IMR-90 (cell line): Measurements from ENCODE around the gene TMLHE. TPM values are rescaled to one million over a fixed set of nuclear protein-coding genes. Genes with fewer than 3 reads are reported as not detected.

Experiments
- ATAC-seq: fragments of 200-7000 bp; cut with Tn5 transposase; 2 replicates; pipeline ENCODE4 v1.9.1; 2020; ENCODE audit warnings: low read depth, mild to moderate bottlenecking, moderate library complexity
- BruUV-seq: library from RNA; stranded (reverse); fragments of 400-500 nt; replicated peaks from 2 replicates; lab custom pipeline; 2021; lab: Mats Ljungman, UMichigan
- CTCF ChIA-PET: fragments of 300-600 bp; formaldehyde crosslinking; extraction: SDS; loops from one replicate; lab custom pipeline; 2021; ENCODE audit warnings: antibody characterized with exemption; lab: Yijun Ruan, JAX
- POLR2A ChIA-PET: fragments of 300-600 bp; sonication (Branson Sonifier 250); formaldehyde crosslinking; loops from one replicate; lab custom pipeline; 2022; ENCODE audit warnings: antibody characterized with exemption; ENCODE audit not compliant: unreplicated experiment; lab: Charles Lee
- DNase-seq: peaks from one replicate; pipeline ENCODE4 v3.0.0; 2013
- H2AFZ ChIP-seq: replicated peaks from 2 replicates; pipeline ENCODE3; 2013; ENCODE audit warnings: low read length, mild to moderate bottlenecking; ENCODE audit not compliant: poor library complexity
- H2AK5ac ChIP-seq: 2 replicates; pipeline ENCODE4 v1.6.1; 2013; ENCODE audit warnings: low read depth, low read length, inconsistent platforms
- H2AK9ac ChIP-seq: replicated peaks from 2 replicates; pipeline ENCODE3; 2013; ENCODE audit warnings: mild to moderate bottlenecking, low read depth, low read length, moderate library complexity; ENCODE audit not compliant: poor library complexity
- H2BK120ac ChIP-seq: 2 replicates; pipeline ENCODE4 v1.6.1; 2013; ENCODE audit warnings: low read depth, low read length, inconsistent platforms
- H2BK15ac ChIP-seq: 3 replicates; pipeline ENCODE4 v1.6.1; 2013; ENCODE audit warnings: low read depth, low read length, inconsistent platforms
- H2BK20ac ChIP-seq: 2 replicates; pipeline ENCODE4 v1.6.1; 2013; ENCODE audit warnings: low read depth, mild to moderate bottlenecking, inconsistent platforms, low read length, moderate library complexity
- H2BK5ac ChIP-seq: 2 replicates; pipeline ENCODE4 v1.6.1; 2013; ENCODE audit warnings: mild to moderate bottlenecking, low read depth, low read length, inconsistent platforms; ENCODE audit not compliant: poor library complexity, severe bottlenecking
- H3K14ac ChIP-seq: replicated peaks from 2 replicates; pipeline ENCODE4 v1.6.1; 2013; ENCODE audit warnings: low read depth, low read length, inconsistent platforms
- H3K18ac ChIP-seq: 2 replicates; pipeline ENCODE4 v1.6.1; 2013; ENCODE audit warnings: low read depth, low read length, control low read depth
- H3K23ac ChIP-seq: 2 replicates; pipeline ENCODE4 v1.6.1; 2013; ENCODE audit warnings: low read depth, low read length, inconsistent platforms
- H3K27ac ChIP-seq: 2 replicates; pipeline ENCODE4 v1.5.1; 2013; ENCODE audit warnings: mild to moderate bottlenecking, control low read depth, low read length; ENCODE audit not compliant: insufficient read depth
- H3K27me3 ChIP-seq: 2 replicates; pipeline ENCODE4 v1.6.1; 2013; ENCODE audit warnings: low read length; ENCODE audit not compliant: control insufficient read depth, insufficient read depth
- H3K36me3 ChIP-seq: 2 replicates; pipeline ENCODE4 v1.6.1; 2013; ENCODE audit warnings: low read length, mixed read lengths; ENCODE audit not compliant: control insufficient read depth, insufficient read depth
- H3K4ac ChIP-seq: 2 replicates; pipeline ENCODE4 v1.6.1; 2013; ENCODE audit warnings: low read depth, low read length, inconsistent platforms
- H3K4me1 ChIP-seq: 2 replicates; pipeline ENCODE4 v1.6.1; 2013; ENCODE audit warnings: low read length, mixed read lengths; ENCODE audit not compliant: control insufficient read depth, insufficient read depth
- H3K4me2 ChIP-seq: 2 replicates; pipeline ENCODE4 v1.6.1; 2013; ENCODE audit warnings: low read depth, mild to moderate bottlenecking, control low read depth, low read length, moderate library complexity
- H3K4me3 ChIP-seq: 2 replicates; pipeline ENCODE4 v1.5.1; 2013; ENCODE audit warnings: low read depth, mild to moderate bottlenecking, control low read depth, low read length, moderate library complexity; ENCODE audit not compliant: insufficient read depth
- H3K56ac ChIP-seq: 2 replicates; pipeline ENCODE4 v1.6.1; 2013; ENCODE audit warnings: low read length, inconsistent platforms; ENCODE audit not compliant: insufficient read depth; ENCODE audit errors: extremely low read depth
- H3K79me1 ChIP-seq, 2 experiments: 2 replicates each; pipeline ENCODE4 v1.6.1; 2013; ENCODE audit warnings: low read length in 2 of 2, inconsistent platforms in 1 of 2, low read depth in 1 of 2
- H3K9ac ChIP-seq: 2 replicates; pipeline ENCODE4 v1.6.1; 2013; ENCODE audit warnings: low read depth, low read length, control low read depth
- H3K9me1 ChIP-seq: 2 replicates; pipeline ENCODE4 v1.6.1; 2013; ENCODE audit warnings: low read length, inconsistent platforms; ENCODE audit not compliant: insufficient read depth
- H3K9me3 ChIP-seq: 2 replicates; pipeline ENCODE4 v1.6.1; 2013; ENCODE audit warnings: low read length; ENCODE audit not compliant: control insufficient read depth, insufficient read depth
- H4K20me1 ChIP-seq: 2 replicates; pipeline ENCODE4 v1.6.1; 2013; ENCODE audit warnings: low read length, inconsistent platforms; ENCODE audit not compliant: insufficient read depth
- H4K5ac ChIP-seq: 2 replicates; pipeline ENCODE4 v1.6.1; 2013; ENCODE audit warnings: mild to moderate bottlenecking, low read depth, low read length, control low read depth
- H4K8ac ChIP-seq, 2 experiments: 2 replicates each; pipeline ENCODE4 v1.6.1; 2013; ENCODE audit warnings: low read depth in 2 of 2, low read length in 2 of 2, control low read depth in 1 of 2, inconsistent platforms in 1 of 2
- H4K91ac ChIP-seq: 2 replicates; pipeline ENCODE4 v1.6.1; 2013; ENCODE audit warnings: low read depth, low read length, inconsistent platforms; ENCODE audit not compliant: insufficient read depth
- CEBPB ChIP-seq: IDR thresholded peaks from 2 replicates; pipeline ENCODE4 v1.6.1; 2012; ENCODE audit warnings: low read depth, low read length, improper control_type of control experiment
- FOS ChIP-seq: fragments of 150-350 bp; IDR thresholded peaks from 2 replicates; pipeline ENCODE4 v1.6.1; 2016; ENCODE audit warnings: low read depth, low read length
- MAFK ChIP-seq: IDR thresholded peaks from 2 replicates; pipeline ENCODE4 v1.6.1; 2012; ENCODE audit warnings: low read depth, low read length, improper control_type of control experiment
- MAZ ChIP-seq: IDR thresholded peaks from 2 replicates; pipeline ENCODE4 v1.6.1; 2012; ENCODE audit warnings: low read depth, mild to moderate bottlenecking, low read length, improper control_type of control experiment, moderate library complexity, borderline replicate concordance
- MXI1 ChIP-seq: IDR thresholded peaks from 2 replicates; pipeline ENCODE4 v1.6.1; 2012; ENCODE audit warnings: low read depth, mild to moderate bottlenecking, low read length, moderate library complexity, borderline replicate concordance
- POLR2A ChIP-seq: IDR thresholded peaks from 2 replicates; pipeline ENCODE4 v1.6.1; 2012; ENCODE audit warnings: mild to moderate bottlenecking, low read depth, low read length
- RAD21 ChIP-seq: IDR thresholded peaks from 2 replicates; pipeline ENCODE4 v1.6.1; 2012; ENCODE audit warnings: low read length, improper control_type of control experiment
- RCOR1 ChIP-seq: IDR thresholded peaks from 2 replicates; pipeline ENCODE4 v1.6.1; 2012; ENCODE audit warnings: mild to moderate bottlenecking, low read length, improper control_type of control experiment; ENCODE audit not compliant: insufficient replicate concordance
- RFX5 ChIP-seq: IDR thresholded peaks from 2 replicates; pipeline ENCODE4 v1.8.0; 2012; ENCODE audit warnings: low read depth, mild to moderate bottlenecking, low read length, moderate library complexity
- SMC3 ChIP-seq: fragments of 150-350 bp; IDR thresholded peaks from 2 replicates; pipeline ENCODE4 v1.6.1; 2016; ENCODE audit warnings: low read depth, mild to moderate bottlenecking, antibody characterized with exemption, low read length, moderate library complexity
- dilution Hi-C: fragments of 300-500 bp; cut with HindIII; formaldehyde crosslinking; loops from one replicate; pipeline ENCODE4 v1.14.3; 2018; ENCODE audit warnings: low sequenced_read_pairs; ENCODE audit not compliant: unreplicated experiment
- in situ Hi-C: fragments of 300-500 bp; cut with MboI; formaldehyde crosslinking; loops from 3 replicates; pipeline ENCODE4 v1.14.3; 2019; ENCODE audit warnings: low sequenced_read_pairs, inconsistent platforms, mixed read lengths
- intact Hi-C: fragments of 100-400 bp; cut with micrococcal nuclease; formaldehyde crosslinking; loops from 2 replicates; pipeline ENCODE4 v1.10.0; 2022
- polyA plus RNA-seq, 3 experiments: library from polyadenylated mRNA; depleted of rRNA; stranded (reverse); fragments of >200 nt; gene quantifications; 2 replicates each; pipeline ENCODE4 v1.2.3, GENCODE V29; 2012; ENCODE audit warnings: low replicate concordance in 1 of 3
- total RNA-seq: library from RNA; depleted of rRNA; stranded (reverse); fragments of >200 nt; gene quantifications from 2 replicates; pipeline ENCODE4 v1.2.3, GENCODE V29; 2012
- TF ChIP-seq, protein P1 (sequence below): fragments of 150-350 bp; IDR thresholded peaks from 2 replicates; pipeline ENCODE4 v1.6.1; 2016; ENCODE audit warnings: low read depth, mild to moderate bottlenecking, low read length, moderate library complexity, borderline replicate concordance
- TF ChIP-seq, protein P2 (sequence below): fragments of 150-350 bp; IDR thresholded peaks from 2 replicates; pipeline ENCODE4 v1.6.1; 2017; ENCODE audit warnings: mild to moderate bottlenecking, antibody characterized with exemption, low read length, low read depth
- TF ChIP-seq, protein P3 (sequence below): conservative IDR thresholded peaks from 2 replicates; pipeline ENCODE4 v1.5.1; 2012; ENCODE audit warnings: mild to moderate bottlenecking, low read depth, low read length, improper control_type of control experiment

Gene TMLHE
- total and polyA plus RNA-seq, 2 of the 4 experiments (the other 2 are of a cell fraction) = 10.9 to 20.4 TPM

DNA sequence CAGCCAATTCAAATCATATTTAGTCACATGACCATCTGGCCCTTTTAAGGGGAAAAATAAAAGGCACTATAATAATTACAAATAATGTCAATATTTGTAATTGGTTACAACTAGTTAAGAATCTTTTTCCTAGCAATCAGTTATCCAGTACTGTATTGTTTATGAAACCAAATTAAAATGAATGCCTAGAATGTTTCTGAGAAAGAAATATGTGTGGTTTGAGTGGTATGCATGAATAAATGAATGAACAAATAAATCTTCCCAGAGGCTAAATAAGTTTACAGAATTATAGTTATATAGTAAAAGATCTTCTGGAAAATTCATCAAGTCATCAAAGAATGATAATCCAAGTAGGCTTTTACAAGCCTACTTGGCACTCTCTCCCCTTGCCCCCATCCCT is 98.5 kb downstream of the TMLHE start:
- Histone ChIP-seq H2BK120ac (no peak overlapping the region), H3K4me2 (no peak overlapping the region), H3K4me3 (no peak overlapping the region), H4K20me1 (no peaks in the 10 kb centered on the region), H3K36me3 (0 out of 2 replicates have a peak, but pooled peaks cover 1% of the 10 kb centered on the region), H2AK5ac (no peak overlapping the region), H4K5ac (no peak overlapping the region), H4K91ac (no peak overlapping the region; the same call in 1 of the 2 replicates), H3K9ac (no peak overlapping the region), H3K14ac (no peak overlapping the region), H3K4ac (no peak overlapping the region), H3K18ac (no peak overlapping the region), H3K4me1 (no peaks in the 10 kb centered on the region), H2AK9ac (no peak overlapping the region), H3K9me3 (no peaks in the 10 kb centered on the region), H2BK15ac (no peak overlapping the region), H2BK20ac (no peak overlapping the region), H3K27me3 (no peaks in the 10 kb centered on the region), H4K8ac (no peak overlapping the region), H3K27ac (no peak overlapping the region), H3K23ac (no peak overlapping the region), H2AFZ (no peak overlapping the region), H3K9me1 (no peaks in the 10 kb centered on the region), H3K56ac (no peak overlapping the region), H3K79me1 (no peaks in the 10 kb centered on the region), H2BK5ac (no peak overlapping the region)
- ATAC-seq (peak; percentile 68), DNase-seq (no peak)
- intact Hi-C loops (no loop called here), dilution Hi-C loops (no loop called here), in situ Hi-C loops (no loop called here)
- TF ChIP-seq, protein P1, sequence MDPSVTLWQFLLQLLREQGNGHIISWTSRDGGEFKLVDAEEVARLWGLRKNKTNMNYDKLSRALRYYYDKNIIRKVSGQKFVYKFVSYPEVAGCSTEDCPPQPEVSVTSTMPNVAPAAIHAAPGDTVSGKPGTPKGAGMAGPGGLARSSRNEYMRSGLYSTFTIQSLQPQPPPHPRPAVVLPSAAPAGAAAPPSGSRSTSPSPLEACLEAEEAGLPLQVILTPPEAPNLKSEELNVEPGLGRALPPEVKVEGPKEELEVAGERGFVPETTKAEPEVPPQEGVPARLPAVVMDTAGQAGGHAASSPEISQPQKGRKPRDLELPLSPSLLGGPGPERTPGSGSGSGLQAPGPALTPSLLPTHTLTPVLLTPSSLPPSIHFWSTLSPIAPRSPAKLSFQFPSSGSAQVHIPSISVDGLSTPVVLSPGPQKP = no peak
- TF ChIP-seq POLR2A (no peak), FOS (no peak), MAZ (no peak), CEBPB (no peak), MAFK (no peak), MXI1 (no peak), RFX5 (no peak), RCOR1 (no peak), SMC3 (no peak), RAD21 (no peak)
- TF ChIP-seq, protein P2, sequence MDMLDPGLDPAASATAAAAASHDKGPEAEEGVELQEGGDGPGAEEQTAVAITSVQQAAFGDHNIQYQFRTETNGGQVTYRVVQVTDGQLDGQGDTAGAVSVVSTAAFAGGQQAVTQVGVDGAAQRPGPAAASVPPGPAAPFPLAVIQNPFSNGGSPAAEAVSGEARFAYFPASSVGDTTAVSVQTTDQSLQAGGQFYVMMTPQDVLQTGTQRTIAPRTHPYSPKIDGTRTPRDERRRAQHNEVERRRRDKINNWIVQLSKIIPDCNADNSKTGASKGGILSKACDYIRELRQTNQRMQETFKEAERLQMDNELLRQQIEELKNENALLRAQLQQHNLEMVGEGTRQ = no peak
- TF ChIP-seq, protein P3, sequence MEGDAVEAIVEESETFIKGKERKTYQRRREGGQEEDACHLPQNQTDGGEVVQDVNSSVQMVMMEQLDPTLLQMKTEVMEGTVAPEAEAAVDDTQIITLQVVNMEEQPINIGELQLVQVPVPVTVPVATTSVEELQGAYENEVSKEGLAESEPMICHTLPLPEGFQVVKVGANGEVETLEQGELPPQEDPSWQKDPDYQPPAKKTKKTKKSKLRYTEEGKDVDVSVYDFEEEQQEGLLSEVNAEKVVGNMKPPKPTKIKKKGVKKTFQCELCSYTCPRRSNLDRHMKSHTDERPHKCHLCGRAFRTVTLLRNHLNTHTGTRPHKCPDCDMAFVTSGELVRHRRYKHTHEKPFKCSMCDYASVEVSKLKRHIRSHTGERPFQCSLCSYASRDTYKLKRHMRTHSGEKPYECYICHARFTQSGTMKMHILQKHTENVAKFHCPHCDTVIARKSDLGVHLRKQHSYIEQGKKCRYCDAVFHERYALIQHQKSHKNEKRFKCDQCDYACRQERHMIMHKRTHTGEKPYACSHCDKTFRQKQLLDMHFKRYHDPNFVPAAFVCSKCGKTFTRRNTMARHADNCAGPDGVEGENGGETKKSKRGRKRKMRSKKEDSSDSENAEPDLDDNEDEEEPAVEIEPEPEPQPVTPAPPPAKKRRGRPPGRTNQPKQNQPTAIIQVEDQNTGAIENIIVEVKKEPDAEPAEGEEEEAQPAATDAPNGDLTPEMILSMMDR = no peak
- ChIA-PET POLR2A (no interaction called here), CTCF (no interaction called here)
- BruUV-seq = no TSS peak
